Karpas-422 (cell line): Measurements from ENCODE around the gene PPP4R3C. TPM values are rescaled to one million over a fixed set of nuclear protein-coding genes. Genes with fewer than 3 reads are reported as not detected.
"Not testable (repeated sequence)": the region's sequence is repeated elsewhere in the genome, so short reads cannot be mapped to it uniquely, and the experiment has no call there.

ENCODE experiments used
- DNase-seq: peaks from one replicate; pipeline ENCODE4 v3.0.0-alpha.2; 2015
- H2AFZ ChIP-seq: fragments of 200-600 bp; sonication (generic); 2 replicates; pipeline ENCODE4 v1.6.1; 2014; ENCODE audit warnings: antibody characterized with exemption, low read length, mixed read lengths
- H3K27ac ChIP-seq: fragments of 200-600 bp; sonication (generic); 2 replicates; pipeline ENCODE4 v1.5.1; 2014; ENCODE audit warnings: mild to moderate bottlenecking, low read length, moderate library complexity
- H3K27me3 ChIP-seq: fragments of 200-600 bp; sonication (generic); 2 replicates; pipeline ENCODE4 v1.6.1; 2014; ENCODE audit warnings: low read length, mixed read lengths
- H3K36me3 ChIP-seq: fragments of 200-600 bp; sonication (generic); 2 replicates; pipeline ENCODE4 v1.6.1; 2014; ENCODE audit warnings: low read length, mixed read lengths; ENCODE audit not compliant: insufficient read depth
- H3K4me1 ChIP-seq: fragments of 200-600 bp; sonication (generic); 2 replicates; pipeline ENCODE4 v1.6.1; 2014; ENCODE audit warnings: mild to moderate bottlenecking, low read length, mixed read lengths
- H3K4me2 ChIP-seq: fragments of 200-600 bp; sonication (generic); 2 replicates; pipeline ENCODE4 v1.6.1; 2014; ENCODE audit warnings: low read length, low read depth, mild to moderate bottlenecking; ENCODE audit not compliant: poor library complexity, severe bottlenecking
- H3K4me3 ChIP-seq: fragments of 200-600 bp; sonication (generic); 2 replicates; pipeline ENCODE4 v1.5.1; 2014; ENCODE audit warnings: mild to moderate bottlenecking, antibody characterized with exemption, low read length, mixed read lengths
- H3K79me2 ChIP-seq: fragments of 200-600 bp; sonication (generic); 2 replicates; pipeline ENCODE4 v1.6.1; 2014; ENCODE audit warnings: mild to moderate bottlenecking, low read length, mixed read lengths
- H3K9ac ChIP-seq: fragments of 200-600 bp; sonication (generic); 2 replicates; pipeline ENCODE4 v1.6.0; 2014; ENCODE audit warnings: low read length
- H3K9me2 ChIP-seq: fragments of 200-600 bp; sonication (generic), shearing (Covaris generic); replicated peaks from 2 replicates; pipeline ENCODE4 v1.6.0; 2014; ENCODE audit warnings: mild to moderate bottlenecking, low read length, moderate library complexity; ENCODE audit not compliant: insufficient read depth
- H3K9me3 ChIP-seq: fragments of 300-700, 200-600 bp; sonication (generic); 2 replicates; pipeline ENCODE4 v1.6.1; 2014; ENCODE audit warnings: low read length, mixed read lengths
- H4K20me1 ChIP-seq: fragments of 200-600 bp; sonication (generic); 2 replicates; pipeline ENCODE4 v1.6.1; 2014; ENCODE audit warnings: mild to moderate bottlenecking, antibody characterized with exemption, low read length, low read depth; ENCODE audit not compliant: insufficient read depth
- total RNA-seq: library from RNA; depleted of rRNA; stranded (reverse); fragments of >200 nt; shearing (Covaris generic); gene quantifications from 2 replicates; pipeline ENCODE4 v1.2.3, GENCODE V29; 2014; ENCODE audit warnings: low replicate concordance; rRNA removed

The PPP4R3C gene
- total RNA-seq = not detected in 2 replicates

- Histone ChIP-seq H3K4me1 (no peaks in the 10 kb centered on the region), H3K27ac (no peak within 1 kb of the TSS), H3K9me2 (no peaks in the 10 kb centered on the region), H3K9me3 (no peaks in the 10 kb centered on the region; the same call in 1 of the 2 replicates), H3K79me2 (no peaks in the 10 kb centered on the region), H2AFZ (no peak within 1 kb of the TSS), H3K4me3 (no peak within 1 kb of the TSS), H3K27me3 (no peaks in the 10 kb centered on the region), H4K20me1 (no peaks in the 10 kb centered on the region), H3K9ac (no peak within 1 kb of the TSS), H3K4me2 (no peak within 1 kb of the TSS), H3K36me3 (no peaks in the 10 kb centered on the region)
- no peak for DNase-seq
Observed at GRCh38 chrX:27463187-27463586, at the start of gene PPP4R3C. Gene PPP4R3C, minus strand, starts transcription at chrX:27463341. Its CDS starts 45 bp downstream, at chrX:27463296.

GRCh38 chrX:27491397-27491796 is 28.3 kb upstream of the PPP4R3C start:
- Histone ChIP-seq H4K20me1 (no peaks in the 10 kb centered on the region), H3K36me3 (no peaks in the 10 kb centered on the region), H3K27ac (no peak overlapping the region), H3K27me3 (no peaks in the 10 kb centered on the region), H3K4me3 (no peak overlapping the region), H3K79me2 (no peaks in the 10 kb centered on the region), H2AFZ (no peak overlapping the region), H3K9me3 (peaks cover 8% of the 10 kb centered on the region), H3K4me1 (no peaks in the 10 kb centered on the region), H3K4me2 (no peak overlapping the region), H3K9ac (no peak overlapping the region), H3K9me2 (no peaks in the 10 kb centered on the region)
- no peak for DNase-seq

GRCh38 chrX:27466051-27466450 is 2.9 kb upstream of the PPP4R3C start:
- no peak overlapping the region for H3K4me3 ChIP-seq
- H3K27ac ChIP-seq = no peak overlapping the region
- H4K20me1 ChIP-seq = no peaks in the 10 kb centered on the region
- H3K9ac ChIP-seq = no peak overlapping the region
- no peaks in the 10 kb centered on the region for H3K36me3 ChIP-seq
- H3K4me2 ChIP-seq = no peak overlapping the region
- no peak for DNase-seq
- no peaks in the 10 kb centered on the region for H3K79me2 ChIP-seq
- H3K4me1 ChIP-seq = no peaks in the 10 kb centered on the region
- peaks cover 3% of the 10 kb centered on the region; the same call in 1 of the 2 replicates for H3K9me3 ChIP-seq
- H3K27me3 ChIP-seq = no peaks in the 10 kb centered on the region
- H3K9me2 ChIP-seq = no peaks in the 10 kb centered on the region
- no peak overlapping the region for H2AFZ ChIP-seq

GRCh38 chrX:27465036-27465435 is 1.9 kb upstream of the PPP4R3C start:
- H3K36me3 ChIP-seq = no peaks in the 10 kb centered on the region
- H2AFZ ChIP-seq = no peak overlapping the region
- H3K9me3 ChIP-seq = no peaks in the 10 kb centered on the region; the same call in 1 of the 2 replicates
- H3K4me2 ChIP-seq = no peak overlapping the region
- H3K9ac ChIP-seq = no peak overlapping the region
- H3K9me2 ChIP-seq = no peaks in the 10 kb centered on the region
- DNase-seq = no peak
- H3K27ac ChIP-seq = no peak overlapping the region
- H3K27me3 ChIP-seq = no peaks in the 10 kb centered on the region
- no peaks in the 10 kb centered on the region for H3K4me1 ChIP-seq
- H4K20me1 ChIP-seq = no peaks in the 10 kb centered on the region
- H3K4me3 ChIP-seq = no peak overlapping the region
- H3K79me2 ChIP-seq = no peaks in the 10 kb centered on the region

- H3K4me1 ChIP-seq, H3K79me2 ChIP-seq, H3K27ac ChIP-seq, H3K27me3 ChIP-seq, H2AFZ ChIP-seq, DNase-seq, H4K20me1 ChIP-seq, H3K9me3 ChIP-seq, H3K9me2 ChIP-seq, H3K4me2 ChIP-seq, H3K4me3 ChIP-seq, H3K9ac ChIP-seq, H3K36me3 ChIP-seq: not testable (repeated sequence)
Observed at GRCh38 chrX:27459129-27459528, 4.0 kb downstream of the PPP4R3C start.

- H3K9me2 ChIP-seq, H3K4me3 ChIP-seq, H2AFZ ChIP-seq, H3K36me3 ChIP-seq, H3K27me3 ChIP-seq, H3K9ac ChIP-seq, H3K9me3 ChIP-seq, H4K20me1 ChIP-seq, H3K27ac ChIP-seq, H3K4me2 ChIP-seq, H3K79me2 ChIP-seq, H3K4me1 ChIP-seq, DNase-seq: not testable (repeated sequence)
Observed at GRCh38 chrX:27458544-27458943, 4.6 kb downstream of the PPP4R3C start.

GRCh38 chrX:27451324-27451723 is 11.8 kb downstream of the PPP4R3C start:
- 0 out of 2 replicates have a peak, but pooled peaks cover 5% of the 10 kb centered on the region for H3K9me2 ChIP-seq
- no peak for DNase-seq
- H3K9ac ChIP-seq = no peak overlapping the region
- no peaks in the 10 kb centered on the region for H4K20me1 ChIP-seq
- H2AFZ ChIP-seq = no peak overlapping the region
- H3K4me2 ChIP-seq = no peak overlapping the region
- H3K9me3 ChIP-seq = no peaks in the 10 kb centered on the region; the same call in none of the 2 replicates
- H3K36me3 ChIP-seq = no peaks in the 10 kb centered on the region
- no peaks in the 10 kb centered on the region for H3K79me2 ChIP-seq
- H3K4me3 ChIP-seq = no peak overlapping the region
- H3K27ac ChIP-seq = no peak overlapping the region
- H3K4me1 ChIP-seq = no peaks in the 10 kb centered on the region
- no peaks in the 10 kb centered on the region for H3K27me3 ChIP-seq

- Histone ChIP-seq H3K4me2 (no peak overlapping the region), H3K27me3 (no peaks in the 10 kb centered on the region), H3K36me3 (no peaks in the 10 kb centered on the region), H3K4me1 (no peaks in the 10 kb centered on the region), H3K9me3 (no peaks in the 10 kb centered on the region; the same call in 1 of the 2 replicates), H3K4me3 (no peak overlapping the region), H2AFZ (no peak overlapping the region), H3K9me2 (no peaks in the 10 kb centered on the region), H3K27ac (no peak overlapping the region), H3K9ac (no peak overlapping the region), H3K79me2 (no peaks in the 10 kb centered on the region), H4K20me1 (no peaks in the 10 kb centered on the region)
- DNase-seq = no peak
Observed at GRCh38 chrX:27446423-27446822, 16.7 kb downstream of the PPP4R3C start.

GRCh38 chrX:27445438-27445837 is 17.7 kb downstream of the PPP4R3C start:
- no peaks in the 10 kb centered on the region for H3K9me2 ChIP-seq
- H2AFZ ChIP-seq = no peak overlapping the region
- no peak overlapping the region for H3K4me3 ChIP-seq
- no peak overlapping the region for H3K27ac ChIP-seq
- no peak overlapping the region for H3K4me2 ChIP-seq
- no peaks in the 10 kb centered on the region for H3K27me3 ChIP-seq
- H3K36me3 ChIP-seq = no peaks in the 10 kb centered on the region
- H3K4me1 ChIP-seq = no peaks in the 10 kb centered on the region
- H3K79me2 ChIP-seq = no peaks in the 10 kb centered on the region
- H3K9ac ChIP-seq = no peak overlapping the region
- H3K9me3 ChIP-seq = no peaks in the 10 kb centered on the region; the same call in 1 of the 2 replicates
- no peaks in the 10 kb centered on the region for H4K20me1 ChIP-seq
- no peak for DNase-seq
